CD14-positive monocyte (primary cell): ENCODE results near the gene NBEAL1. TPM values are rescaled to one million over a fixed set of nuclear protein-coding genes. Genes with fewer than 3 reads are reported as not detected.

Experiments used
- DNase-seq, 3 donors: peaks; one replicate each; pipeline ENCODE4 v3.0.0-alpha.2; 2011 to 2022
- H2AFZ ChIP-seq: 2 replicates; pipeline ENCODE4 v1.6.0; 2012; ENCODE audit warnings: mild to moderate bottlenecking, low read depth, low read length, inconsistent platforms; ENCODE audit not compliant: insufficient read depth, poor library complexity, severe bottlenecking
- H3K27ac ChIP-seq, 2 donors: 1 replicate in 1 of 2; 2 replicates in 1 of 2; pipeline ENCODE4 v1.5.1; 2012 to 2013; ENCODE audit warnings: low read length in 2 of 2, control low read depth in 1 of 2, inconsistent platforms in 1 of 2, low read depth in 1 of 2, mild to moderate bottlenecking in 1 of 2
- H3K27me3 ChIP-seq, 2 donors: one replicate each; pipeline versions ENCODE4 v1.6.0 to v1.6.1; 2011 to 2013; ENCODE audit warnings: low read length in 2 of 2; ENCODE audit not compliant: control insufficient read depth in 2 of 2, insufficient read depth in 2 of 2
- H3K36me3 ChIP-seq, 2 donors: replicated peaks in 1 of 2; 1 replicate in 1 of 2; 2 replicates in 1 of 2; pipeline versions ENCODE4 v1.5.1 to v1.6.1; 2012 to 2013; ENCODE audit warnings: low read length in 2 of 2, control low read depth in 1 of 2, inconsistent platforms in 1 of 2, mild to moderate bottlenecking in 1 of 2; ENCODE audit not compliant: insufficient read depth in 2 of 2, control insufficient read depth in 1 of 2
- H3K4me1 ChIP-seq, 2 donors: 1 replicate in 1 of 2; 2 replicates in 1 of 2; pipeline versions ENCODE4 v1.5.1 to v1.6.1; 2012 to 2013; ENCODE audit warnings: low read length in 2 of 2, control low read depth in 1 of 2, inconsistent platforms in 1 of 2, mild to moderate bottlenecking in 1 of 2, moderate library complexity in 1 of 2; ENCODE audit not compliant: insufficient read depth in 2 of 2, control insufficient read depth in 1 of 2
- H3K4me2 ChIP-seq: replicated peaks from 2 replicates; pipeline ENCODE3; 2012; ENCODE audit warnings: low read length, moderate library complexity, mild to moderate bottlenecking; ENCODE audit not compliant: poor library complexity, severe bottlenecking; ENCODE audit errors: extremely low read depth
- H3K4me3 ChIP-seq, 3 experiments: fragments of 200-600 bp in 1 of 3; sonication (generic) in 1 of 3; replicated peaks in 1 of 3; 1 replicate in 2 of 3; 2 replicates in 1 of 3; pipeline ENCODE4 v1.5.1; 2011 to 2013; ENCODE audit warnings: low read length in 3 of 3, mild to moderate bottlenecking in 3 of 3, control low read depth in 2 of 3, low read depth in 2 of 3, inconsistent platforms in 1 of 3, moderate library complexity in 1 of 3
- H3K79me2 ChIP-seq: 2 replicates; pipeline ENCODE4 v1.6.0; 2012; ENCODE audit warnings: mild to moderate bottlenecking, control low read depth, inconsistent platforms, low read length, moderate library complexity; ENCODE audit not compliant: insufficient read depth
- H3K9ac ChIP-seq: 2 replicates; pipeline ENCODE4 v1.6.0; 2017; ENCODE audit warnings: low read length, mild to moderate bottlenecking; ENCODE audit not compliant: insufficient read depth, poor library complexity, severe bottlenecking
- H3K9me3 ChIP-seq, 2 donors: replicated peaks in 1 of 2; 1 replicate in 1 of 2; 2 replicates in 1 of 2; pipeline versions ENCODE4 v1.5.1 to v1.6.1; 2012 to 2013; ENCODE audit warnings: low read length in 2 of 2, control low read depth in 1 of 2; ENCODE audit not compliant: control insufficient read depth in 1 of 2, insufficient read depth in 1 of 2
- H4K20me1 ChIP-seq: 2 replicates; pipeline ENCODE4 v1.6.0; 2012; ENCODE audit warnings: mild to moderate bottlenecking, low read length, control low read depth, moderate library complexity; ENCODE audit not compliant: insufficient read depth
- H3K27ac Mint-ChIP-seq, 7 donors: one replicate each; pipeline ENCODE4 v1.8.0; 2020; ENCODE audit warnings: mild to moderate bottlenecking in 7 of 7, mixed read lengths in 7 of 7, moderate library complexity in 6 of 7, inconsistent platforms in 2 of 7
- H3K27me3 Mint-ChIP-seq, 3 donors: one replicate each; pipeline ENCODE4 v1.8.0; 2021 to 2022; ENCODE audit warnings: low read depth in 3 of 3, mild to moderate bottlenecking in 3 of 3, mixed read lengths in 3 of 3, moderate library complexity in 3 of 3, inconsistent platforms in 1 of 3
- H3K36me3 Mint-ChIP-seq, 2 donors: one replicate each; pipeline ENCODE4 v1.8.0; 2020; ENCODE audit warnings: mixed read lengths in 2 of 2, inconsistent platforms in 1 of 2, mild to moderate bottlenecking in 1 of 2
- H3K4me1 Mint-ChIP-seq: one replicate; pipeline ENCODE4 v1.8.0; 2020; ENCODE audit warnings: mild to moderate bottlenecking, mixed read lengths
- H3K4me3 Mint-ChIP-seq, 2 donors: one replicate each; pipeline ENCODE4 v1.8.0; 2020; ENCODE audit warnings: mild to moderate bottlenecking in 2 of 2, mixed read lengths in 2 of 2, moderate library complexity in 1 of 2
- H3K9me3 Mint-ChIP-seq, 7 donors: one replicate each; pipeline ENCODE4 v1.8.0; 2020 to 2022; ENCODE audit warnings: mixed read lengths in 7 of 7, mild to moderate bottlenecking in 6 of 7, moderate library complexity in 6 of 7, inconsistent platforms in 2 of 7
- WGBS: methylation state at CpG from one replicate; pipeline ENCODE4 v1.1.5; 2013; ENCODE audit warnings: missing lambda C conversion rate; ENCODE audit not compliant: insufficient coverage; 5-methylcytosine and 5-hydroxymethylcytosine counted together
- intact Hi-C, 2 donors: fragments of 100-400 bp; cut with micrococcal nuclease; formaldehyde crosslinking; loops; one replicate each; pipeline versions ENCODE4 v1.15.0 to v1.15.1; 2023
- polyA plus RNA-seq, 3 donors: library from polyadenylated mRNA; depleted of rRNA in 1 of 3; unstranded in 2 of 3; stranded (reverse) in 1 of 3; fragments of 300-500 nt in 2 of 3; fragments of >200 nt in 1 of 3; fragmentation: Illumina TruSeq in 2 of 3; gene quantifications; 1 replicate in 2 of 3; 2 replicates in 1 of 3; pipeline ENCODE4 v1.2.3, GENCODE V29; 2012 to 2021
- TF ChIP-seq, protein P1 (sequence below): fragments of 200-600 bp; IDR thresholded peaks from one replicate; pipeline ENCODE4 v1.8.0; 2022; ENCODE audit warnings: antibody characterized with exemption, mild to moderate bottlenecking

The NBEAL1 gene
- polyA plus RNA-seq, 3 donors, result 2.5 to 5.3 (median 4.4) TPM

DNA sequence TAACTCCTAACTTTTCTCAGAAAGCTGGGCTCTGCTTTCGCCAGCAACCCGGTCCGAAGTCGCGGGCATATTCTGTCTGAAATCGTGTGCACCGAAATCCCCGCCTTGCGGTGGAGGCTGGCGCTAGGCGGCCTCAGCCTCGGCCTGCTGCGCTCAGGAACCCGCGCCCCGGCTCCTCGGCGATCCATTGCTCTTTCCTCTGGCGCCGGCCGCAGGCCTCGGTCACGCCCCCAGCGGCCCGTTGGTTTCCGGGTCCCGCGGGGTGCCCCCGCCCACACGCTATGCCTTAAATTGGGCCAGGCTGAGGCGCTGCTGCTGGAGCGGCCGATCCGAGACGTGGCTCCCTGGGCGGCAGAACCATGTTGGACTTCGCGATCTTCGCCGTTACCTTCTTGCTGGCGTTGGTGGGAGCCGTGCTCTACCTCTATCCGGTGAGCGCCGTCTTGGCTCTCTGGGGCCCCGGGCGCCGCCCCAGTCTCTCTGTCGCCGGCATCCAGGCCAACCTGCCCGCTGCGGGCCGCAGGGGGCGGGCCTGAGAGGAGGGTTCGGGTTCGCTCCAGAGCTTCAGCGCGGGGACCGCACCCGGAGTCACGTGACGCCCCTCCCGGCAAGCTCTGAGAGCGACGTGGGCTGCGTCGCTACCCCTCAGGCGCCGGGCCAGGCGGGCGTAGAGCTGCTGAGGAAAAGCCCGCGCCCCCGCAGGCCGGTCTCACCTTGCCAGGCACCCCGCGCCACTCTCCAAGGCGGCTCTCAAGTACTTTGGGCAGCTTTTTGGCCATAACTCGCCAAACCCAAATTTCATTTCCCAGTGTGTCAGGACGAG is 224.2 kb downstream of the NBEAL1 start, which contains the start of gene CYP20A1:
TSS of gene CYP20A1 (plus strand) at position 315 of the 823 bp plus-strand sequence. CDS start at position 360, 45 bp downstream.
- WGBS, result under 1% methylated on average over 80 of the region's 80 CpGs
- H3K27ac ChIP-seq, result peak within 1 kb of the TSS; percentile 83 to 92
- peak within 1 kb of the TSS; percentile 95 to 98 for H3K4me3 Mint-ChIP-seq
- no peaks in the 10 kb centered on the region for H3K9me3 ChIP-seq
- peaks cover 34% of the 10 kb centered on the region for H4K20me1 ChIP-seq
- peaks cover 20% of the 10 kb centered on the region for H3K4me1 Mint-ChIP-seq
- no peaks in the 10 kb centered on the region for H3K9me3 Mint-ChIP-seq
- H3K27me3 Mint-ChIP-seq, result peaks cover 0 to 3% (median 0%) of the 10 kb centered on the region in 3 donors
- peak within 1 kb of the TSS; percentile 92 to 98 (median 96) for H3K27ac Mint-ChIP-seq
- H3K4me3 ChIP-seq, result peak within 1 kb of the TSS; percentile 71 to 90 (median 80)
- peaks cover 21 to 24% of the 10 kb centered on the region in 2 donors for H3K4me1 ChIP-seq
- DNase-seq, result peak; percentile 90 to 95 (median 92)
- H2AFZ ChIP-seq, result peak within 1 kb of the TSS; percentile 94
- H3K36me3 Mint-ChIP-seq, result peaks cover 18 to 25% of the 10 kb centered on the region in 2 donors
- H3K27me3 ChIP-seq, result no peaks in the 10 kb centered on the region
- H3K79me2 ChIP-seq, result peaks cover 45% of the 10 kb centered on the region
- H3K4me2 ChIP-seq, result peak within 1 kb of the TSS; percentile 93
- H3K36me3 ChIP-seq, result peaks cover 6 to 14% of the 10 kb centered on the region in 2 donors
- TF ChIP-seq, protein P1, sequence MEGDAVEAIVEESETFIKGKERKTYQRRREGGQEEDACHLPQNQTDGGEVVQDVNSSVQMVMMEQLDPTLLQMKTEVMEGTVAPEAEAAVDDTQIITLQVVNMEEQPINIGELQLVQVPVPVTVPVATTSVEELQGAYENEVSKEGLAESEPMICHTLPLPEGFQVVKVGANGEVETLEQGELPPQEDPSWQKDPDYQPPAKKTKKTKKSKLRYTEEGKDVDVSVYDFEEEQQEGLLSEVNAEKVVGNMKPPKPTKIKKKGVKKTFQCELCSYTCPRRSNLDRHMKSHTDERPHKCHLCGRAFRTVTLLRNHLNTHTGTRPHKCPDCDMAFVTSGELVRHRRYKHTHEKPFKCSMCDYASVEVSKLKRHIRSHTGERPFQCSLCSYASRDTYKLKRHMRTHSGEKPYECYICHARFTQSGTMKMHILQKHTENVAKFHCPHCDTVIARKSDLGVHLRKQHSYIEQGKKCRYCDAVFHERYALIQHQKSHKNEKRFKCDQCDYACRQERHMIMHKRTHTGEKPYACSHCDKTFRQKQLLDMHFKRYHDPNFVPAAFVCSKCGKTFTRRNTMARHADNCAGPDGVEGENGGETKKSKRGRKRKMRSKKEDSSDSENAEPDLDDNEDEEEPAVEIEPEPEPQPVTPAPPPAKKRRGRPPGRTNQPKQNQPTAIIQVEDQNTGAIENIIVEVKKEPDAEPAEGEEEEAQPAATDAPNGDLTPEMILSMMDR, result peak; percentile 10
- peak within 1 kb of the TSS; percentile 85 for H3K9ac ChIP-seq
- intact Hi-C loops, result loop anchor here (2.0 to 10.0 kb wide), 4 partner anchors 224 to 663 kb away; partner anchors contain the start of genes WDR12 (in 2 of the 2), CARF (in 1 of the 2) and NBEAL1 (in 1 of the 2)

DNA sequence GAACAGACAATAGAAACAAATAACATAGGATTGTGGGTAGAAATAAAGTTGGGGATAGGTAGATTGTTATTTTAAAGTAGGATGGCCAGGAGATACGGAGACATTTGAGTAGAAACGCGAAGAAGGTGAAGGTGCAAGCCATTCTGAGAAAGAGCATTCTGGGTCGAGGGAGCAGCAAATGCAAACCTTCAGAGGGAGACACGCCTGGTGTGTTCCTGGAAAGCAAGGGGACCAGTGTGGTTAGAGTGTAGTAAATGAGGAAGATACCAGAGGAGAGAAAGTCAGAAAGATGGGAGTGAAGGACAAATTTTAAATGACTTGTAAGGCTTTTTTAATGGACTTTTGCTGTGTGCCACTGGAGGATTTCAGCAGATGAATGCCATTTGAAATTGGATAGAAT is 225.8 kb downstream of the NBEAL1 start:
- 66% methylated on average over 5 of the region's 5 CpGs for WGBS

More for the DNA sequence above, 225.8 kb downstream of the NBEAL1 start:
- Mint-ChIP-seq H3K27ac (peak overlapping the region in 1 of 7 donors; percentile 65), H3K9me3 (no peaks in the 10 kb centered on the region), H3K36me3 (peaks cover 25 to 35% of the 10 kb centered on the region in 2 donors), H3K4me1 (peaks cover 20% of the 10 kb centered on the region), H3K4me3 (peak overlapping the region in 1 of 2 donors; percentile 20), H3K27me3 (peaks cover 0 to 3% (median 0%) of the 10 kb centered on the region in 3 donors)
- Histone ChIP-seq H3K9ac (no peak overlapping the region), H3K27me3 (no peaks in the 10 kb centered on the region), H3K36me3 (peaks cover 6 to 21% of the 10 kb centered on the region in 2 donors), H3K4me3 (peak overlapping the region in 1 of 3 experiments; percentile 90), H3K79me2 (peaks cover 52% of the 10 kb centered on the region), H3K27ac (no peak overlapping the region), H3K9me3 (no peaks in the 10 kb centered on the region), H3K4me1 (peaks cover 21 to 24% of the 10 kb centered on the region in 2 donors), H2AFZ (no peak overlapping the region), H4K20me1 (peaks cover 35% of the 10 kb centered on the region), H3K4me2 (peak overlapping the region; percentile 93)
- DNase-seq, result no peak
- TF ChIP-seq, protein P1, result no peak
- intact Hi-C loops, result no loop called here
